Neural progenitor cell (in vitro differentiated cells): ENCODE results near the gene PLVAP.

ENCODE experiments used
- CTCF ChIP-seq: fragments of 200-600 bp; sonication (generic); IDR thresholded peaks from 2 replicates; pipeline ENCODE4 v1.5.1; 2017; ENCODE audit warnings: antibody characterized with exemption, mild to moderate bottlenecking
- EZH2 ChIP-seq: fragments of 200-600 bp; sonication (generic); IDR thresholded peaks from 2 replicates; pipeline ENCODE4 v1.6.1; 2017; ENCODE audit warnings: antibody characterized with exemption, mild to moderate bottlenecking, moderate library complexity
- EZH2phosphoT487 ChIP-seq: fragments of 200-600 bp; sonication (generic); IDR thresholded peaks from 2 replicates; pipeline ENCODE4 v1.6.1; 2017; ENCODE audit warnings: antibody characterized with exemption

GRCh38 chr19:17331045-17331558 lies 46.0 kb downstream of the PLVAP start:
- TF ChIP-seq CTCF (no peak), EZH2phosphoT487 (no peak), EZH2 (no peak)
